ENCODE data around the gene RNF227. TPM values are rescaled to one million over a fixed set of nuclear protein-coding genes. Genes with fewer than 3 reads are reported as not detected.

The RNF227 gene
- total and polyA plus RNA-seq, 2 of the 13 experiments (the other 11 are each of a cell fraction or from before 2014, with no cell fraction given) = 0.20 to 0.79 TPM

GRCh38 chr17:7946441-7946840, 30.4 kb upstream of the RNF227 start:
- intact Hi-C loops (cut with micrococcal nuclease; ENCODE audit: unreplicated experiment) = no loop called here
- Histone ChIP-seq H3K4me1 (ENCODE audit: insufficient read depth, low read length) (no peaks in the 10 kb centered on the region), H3K27me3 (ENCODE audit: control insufficient read depth in 1 of 2, insufficient read depth in 2 of 2, low read length in 2 of 2) (no peaks in the 10 kb centered on the region), H3K4me3 (replicated peaks in 1 of 3; ENCODE audit: insufficient read depth in 1 of 3, low read depth in 2 of 3, low read length in 3 of 3) (no peak overlapping the region), H3K79me2 (ENCODE audit: insufficient read depth, low read length) (no peaks in the 10 kb centered on the region), H3K4me2 (ENCODE audit: low read depth, low read length) (no peak overlapping the region), H3K27ac (ENCODE audit: extremely low read length, insufficient read depth, low read length) (no peak overlapping the region), H3K36me3 (replicated peaks in 1 of 2; ENCODE audit: control insufficient read depth in 1 of 2, insufficient read depth in 2 of 2, low read length in 2 of 2) (peaks cover 17 to 56% of the 10 kb centered on the region in 2 experiments), H4K20me1 (ENCODE audit: insufficient read depth, low read length) (no peaks in the 10 kb centered on the region), H2AFZ (ENCODE audit: low read length) (no peak overlapping the region), H3K9me3 (ENCODE audit: low read length) (no peaks in the 10 kb centered on the region), H3K9ac (ENCODE audit: insufficient read depth, low read depth, low read length) (no peak overlapping the region)
- TF ChIP-seq ZNF17 (CRISPR knock-in tag; IDR thresholded peaks at IDR 0.05) (no peak), KDM4B (CRISPR knock-in tag; IDR thresholded peaks at IDR 0.05) (no peak), ZNF430 (CRISPR knock-in tag; IDR thresholded peaks at IDR 0.05) (no peak), PHF5A (CRISPR knock-in tag; IDR thresholded peaks at IDR 0.05; ENCODE audit: low read depth, unreplicated experiment) (no peak), ZNF772 (CRISPR knock-in tag; IDR thresholded peaks at IDR 0.05) (no peak), PBX2 (CRISPR knock-in tag; IDR thresholded peaks at IDR 0.05) (no peak), CCAR2 (optimal IDR thresholded peaks at IDR 0.05; ENCODE audit: low read depth, low read length) (no peak), ETS1 (CRISPR knock-in tag; IDR thresholded peaks at IDR 0.05) (no peak), SMAD1 (CRISPR knock-in tag; IDR thresholded peaks at IDR 0.05; ENCODE audit: borderline replicate concordance, low read depth) (no peak), ZNF468 (CRISPR knock-in tag; IDR thresholded peaks at IDR 0.05) (no peak), ZNF891 (CRISPR knock-in tag; IDR thresholded peaks at IDR 0.05) (no peak), SIX1 (CRISPR knock-in tag; IDR thresholded peaks at IDR 0.05; ENCODE audit: borderline replicate concordance) (no peak), KDM5B (CRISPR knock-in tag; IDR thresholded peaks at IDR 0.05; ENCODE audit: borderline replicate concordance) (no peak), TGIF2 (CRISPR knock-in tag; IDR thresholded peaks at IDR 0.05) (no peak), ZSCAN9 (CRISPR knock-in tag; IDR thresholded peaks at IDR 0.05; ENCODE audit: borderline replicate concordance) (no peak)
- WGBS (ENCODE audit: low lambda C conversion rate) = 93% methylated on average over 5 of the region's 5 CpGs
- in situ Hi-C loops (cut with HindIII; ENCODE audit: extremely low pct_ligation_motif_present, low pct_unique_long_range_greater_than_20kb) = no loop called here
- no peak for FAIRE-seq
- no peak for DNase-seq (ENCODE audit: low spot score)
- BruUV-seq (replicated peaks) = no TSS peak
- ATAC-seq = no peak
- ChIA-PET CTCF (ENCODE audit: low intra/inter-chr PET ratio, low total read pairs) (no interaction called here), POLR2A (no interaction called here)
